AG04449 (cell line): ENCODE data around the gene WDR20.
"Not testable (repeated sequence)": the region's sequence is repeated elsewhere in the genome, so short reads cannot be mapped to it uniquely, and the experiment has no call there.

Experiments used
- CTCF ChIA-PET: fragments of 350-600 bp; formaldehyde crosslinking; extraction: SDS; loops from one replicate; lab custom pipeline; 2021; ENCODE audit warnings: antibody characterized with exemption; lab: Yijun Ruan, JAX
- POLR2A ChIA-PET: fragments of 400-600, 350-600 bp; formaldehyde crosslinking; extraction: SDS; loops from one replicate; lab custom pipeline; 2020; ENCODE audit warnings: antibody characterized with exemption, inconsistent platforms; lab: Yijun Ruan, JAX
- DNase-seq: peaks from one replicate; pipeline ENCODE4 v3.0.0-alpha.2; 2010; ENCODE audit warnings: low read depth, low spot score
- H3K4me3 ChIP-seq: 2 replicates; pipeline ENCODE4 v1.5.1; 2011; ENCODE audit warnings: low read depth, mild to moderate bottlenecking, control low read depth, low read length
- TF ChIP-seq, protein P1 (sequence below): IDR thresholded peaks from one replicate; pipeline ENCODE4 v1.5.1; 2011; ENCODE audit warnings: mild to moderate bottlenecking, moderate library complexity, low read length, control low read depth, inconsistent platforms; ENCODE audit not compliant: insufficient read depth; ENCODE audit errors: missing control alignments

The WDR20 gene

GRCh38 chr14:102125546-102125945, 14.2 kb upstream of the WDR20 start:
- DNase-seq, result no peak
- ChIA-PET CTCF (interaction anchor here (2.4 kb wide), 1 partner anchor 189 kb away, joined by 5 read pairs; no protein-coding TSS in a partner anchor), POLR2A (no interaction called here)
- no peak overlapping the region for H3K4me3 ChIP-seq
- TF ChIP-seq, protein P1, sequence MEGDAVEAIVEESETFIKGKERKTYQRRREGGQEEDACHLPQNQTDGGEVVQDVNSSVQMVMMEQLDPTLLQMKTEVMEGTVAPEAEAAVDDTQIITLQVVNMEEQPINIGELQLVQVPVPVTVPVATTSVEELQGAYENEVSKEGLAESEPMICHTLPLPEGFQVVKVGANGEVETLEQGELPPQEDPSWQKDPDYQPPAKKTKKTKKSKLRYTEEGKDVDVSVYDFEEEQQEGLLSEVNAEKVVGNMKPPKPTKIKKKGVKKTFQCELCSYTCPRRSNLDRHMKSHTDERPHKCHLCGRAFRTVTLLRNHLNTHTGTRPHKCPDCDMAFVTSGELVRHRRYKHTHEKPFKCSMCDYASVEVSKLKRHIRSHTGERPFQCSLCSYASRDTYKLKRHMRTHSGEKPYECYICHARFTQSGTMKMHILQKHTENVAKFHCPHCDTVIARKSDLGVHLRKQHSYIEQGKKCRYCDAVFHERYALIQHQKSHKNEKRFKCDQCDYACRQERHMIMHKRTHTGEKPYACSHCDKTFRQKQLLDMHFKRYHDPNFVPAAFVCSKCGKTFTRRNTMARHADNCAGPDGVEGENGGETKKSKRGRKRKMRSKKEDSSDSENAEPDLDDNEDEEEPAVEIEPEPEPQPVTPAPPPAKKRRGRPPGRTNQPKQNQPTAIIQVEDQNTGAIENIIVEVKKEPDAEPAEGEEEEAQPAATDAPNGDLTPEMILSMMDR, result no peak

DNA sequence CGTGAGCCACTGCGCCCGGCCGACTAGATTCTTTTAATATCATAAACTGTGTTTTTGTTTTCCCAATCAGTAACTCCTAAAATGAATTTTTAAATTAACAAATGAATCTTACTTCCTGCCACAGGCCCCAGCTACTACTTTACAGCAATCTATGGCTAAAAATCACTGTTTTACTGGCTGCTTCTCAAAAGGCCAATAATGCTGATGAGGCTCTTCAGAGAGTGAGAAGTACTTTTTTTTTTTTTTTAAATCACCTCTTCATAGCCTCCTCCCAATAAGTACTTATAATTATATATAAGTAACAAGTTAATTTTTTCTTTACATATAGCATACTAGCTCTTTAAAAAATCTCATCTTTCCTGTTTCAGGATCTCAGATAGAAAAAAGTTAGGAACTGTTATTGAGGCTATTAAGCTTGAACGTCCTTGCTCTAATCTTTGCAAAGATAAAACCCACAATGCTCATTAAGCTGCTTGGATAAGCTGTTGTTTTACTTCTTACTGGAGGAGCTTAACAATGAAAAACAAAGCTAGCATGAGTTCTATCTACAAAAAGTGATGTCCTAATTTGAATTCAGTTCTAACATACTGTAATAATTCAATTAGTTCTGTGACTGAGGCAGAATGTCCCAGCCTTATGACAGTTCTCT, 12.8 kb upstream of the WDR20 start:
- H3K4me3 ChIP-seq, result no peak overlapping the region
- no peak for DNase-seq
- TF ChIP-seq, protein P1, result no peak
- CTCF ChIA-PET, result interaction anchor here (2.0 kb wide), 1 partner anchor 30 kb away, joined by 5 read pairs; no protein-coding TSS in a partner anchor
- POLR2A ChIA-PET, result interaction anchor here (0.6 kb wide), 1 partner anchor 41 kb away, joined by 4 read pairs; no protein-coding TSS in a partner anchor

DNA sequence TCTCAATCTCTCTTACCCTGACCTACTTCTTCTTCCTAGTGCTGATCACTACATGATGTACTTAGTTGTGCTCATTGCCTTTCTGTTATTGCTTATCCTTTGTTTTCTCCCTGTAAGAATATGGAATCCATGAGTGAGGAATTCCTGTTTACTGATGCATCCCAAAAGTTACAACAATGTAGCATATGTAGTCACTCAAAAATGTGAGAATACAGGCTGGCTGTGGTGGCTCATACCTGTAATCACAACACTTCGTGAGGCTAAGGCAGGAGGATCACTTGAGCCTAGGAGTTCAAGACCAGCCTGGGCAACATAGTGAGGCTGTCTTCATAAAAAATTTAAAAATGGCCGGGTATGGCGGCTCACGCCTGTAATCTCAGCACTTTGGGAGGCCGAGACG, 8.0 kb upstream of the WDR20 start:
- CTCF ChIA-PET, result interaction anchor here (1.7 kb wide), 1 partner anchor 36 kb away, joined by 4 read pairs; no protein-coding TSS in a partner anchor
- no peak overlapping the region for H3K4me3 ChIP-seq
- no peak for DNase-seq
- TF ChIP-seq, protein P1, result no peak
- POLR2A ChIA-PET, result no interaction called here

GRCh38 chr14:102134021-102134420, 5.7 kb upstream of the WDR20 start:
- POLR2A ChIA-PET, DNase-seq, H3K4me3 ChIP-seq, CTCF ChIA-PET: not testable (repeated sequence)

- CTCF ChIA-PET, DNase-seq, POLR2A ChIA-PET, H3K4me3 ChIP-seq: not testable (repeated sequence)
Measured at GRCh38 chr14:102134719-102135118, 5.0 kb upstream of the WDR20 start.

- H3K4me3 ChIP-seq, DNase-seq, POLR2A ChIA-PET: not testable (repeated sequence)
- CTCF ChIA-PET, result interaction anchor here (1.3 kb wide), 1 partner anchor 40 kb away, joined by 4 read pairs; no protein-coding TSS in a partner anchor
Measured at GRCh38 chr14:102135456-102135855, 4.2 kb upstream of the WDR20 start.

GRCh38 chr14:102138535-102138934, 1.2 kb upstream of the WDR20 start:
- DNase-seq, result no peak
- POLR2A ChIA-PET, result no interaction called here
- TF ChIP-seq, protein P1, result no peak
- CTCF ChIA-PET, result interaction anchor here (1.0 kb wide), 1 partner anchor 12 kb away, joined by 3 read pairs; no protein-coding TSS in a partner anchor
- H3K4me3 ChIP-seq, result peak overlapping the region; percentile 96

GRCh38 chr14:102138961-102139285, 774 bp upstream of the WDR20 start:
- TF ChIP-seq, protein P1, result no peak
- ChIA-PET CTCF (interaction anchor here (1.0 kb wide), 1 partner anchor 12 kb away, joined by 3 read pairs; no protein-coding TSS in a partner anchor), POLR2A (no interaction called here)
- no peak for DNase-seq
- H3K4me3 ChIP-seq, result peak overlapping the region; percentile 96
